ENCODE data around the gene GNG13. TPM values are rescaled to one million over a fixed set of nuclear protein-coding genes. Genes with fewer than 3 reads are reported as not detected.

GNG13 gene
- total RNA-seq, 2 experiments from 2014 or later: not detected

GRCh38 chr16:766008-766819 lies 34.3 kb downstream of the GNG13 start:
- intact Hi-C loops (cut with micrococcal nuclease): no loop called here
- Mint-ChIP-seq H3K4me1 (ENCODE audit: low read depth) (no peaks in the 10 kb centered on the region), H3K27me3 (ENCODE audit: low read depth) (peaks cover 3% of the 10 kb centered on the region), H3K36me3 (ENCODE audit: low read depth) (no peaks in the 10 kb centered on the region), H3K4me3 (no peak overlapping the region), H3K27ac (no peak overlapping the region), H3K9me3 (no peaks in the 10 kb centered on the region)
- no peak for DNase-seq
- CTCF ChIA-PET: interaction anchor here (1.0 kb wide), 1 partner anchor 14 kb away, joined by 3 read pairs; no protein-coding TSS in a partner anchor

- intact Hi-C loops (cut with micrococcal nuclease): no loop called here
- Mint-ChIP-seq H3K4me1 (ENCODE audit: low read depth) (no peaks in the 10 kb centered on the region), H3K27ac (no peak overlapping the region), H3K9me3 (no peaks in the 10 kb centered on the region), H3K4me3 (no peak overlapping the region), H3K27me3 (ENCODE audit: low read depth) (no peaks in the 10 kb centered on the region), H3K36me3 (ENCODE audit: low read depth) (no peaks in the 10 kb centered on the region)
- no peak for DNase-seq
- CTCF ChIA-PET: interaction anchor here (1.0 kb wide), 1 partner anchor 15 kb away, joined by 3 read pairs; no protein-coding TSS in a partner anchor
Measured at GRCh38 chr16:765488-765865, 35.1 kb downstream of the GNG13 start.

GRCh38 chr16:764848-765487 lies 35.6 kb downstream of the GNG13 start:
- intact Hi-C loops (cut with micrococcal nuclease): no loop called here
- Mint-ChIP-seq H3K27me3 (ENCODE audit: low read depth) (no peaks in the 10 kb centered on the region), H3K4me1 (ENCODE audit: low read depth) (no peaks in the 10 kb centered on the region), H3K4me3 (no peak overlapping the region), H3K9me3 (no peaks in the 10 kb centered on the region), H3K36me3 (ENCODE audit: low read depth) (no peaks in the 10 kb centered on the region), H3K27ac (no peak overlapping the region)
- CTCF ChIA-PET: no interaction called here
- DNase-seq: no peak

- no peaks in the 10 kb centered on the region for H3K27me3 Mint-ChIP-seq (ENCODE audit: low read depth)
- no peak overlapping the region for H3K4me3 Mint-ChIP-seq
- intact Hi-C loops (cut with micrococcal nuclease): no loop called here
- no peak for DNase-seq
- CTCF ChIA-PET: no interaction called here
- no peaks in the 10 kb centered on the region for H3K9me3 Mint-ChIP-seq
- no peak overlapping the region for H3K27ac Mint-ChIP-seq
- no peaks in the 10 kb centered on the region for H3K36me3 Mint-ChIP-seq (ENCODE audit: low read depth)
- H3K4me1 Mint-ChIP-seq (ENCODE audit: low read depth): no peaks in the 10 kb centered on the region
Measured at GRCh38 chr16:764184-764750, 36.3 kb downstream of the GNG13 start.

GRCh38 chr16:763369-764183 lies 37.0 kb downstream of the GNG13 start:
- H3K9me3 Mint-ChIP-seq: no peaks in the 10 kb centered on the region
- H3K4me3 Mint-ChIP-seq: no peak overlapping the region
- H3K27ac Mint-ChIP-seq: no peak overlapping the region
- no peak for DNase-seq
- H3K4me1 Mint-ChIP-seq (ENCODE audit: low read depth): no peaks in the 10 kb centered on the region
- H3K27me3 Mint-ChIP-seq (ENCODE audit: low read depth): no peaks in the 10 kb centered on the region
- CTCF ChIA-PET: no interaction called here
- intact Hi-C loops (cut with micrococcal nuclease): no loop called here
- H3K36me3 Mint-ChIP-seq (ENCODE audit: low read depth): no peaks in the 10 kb centered on the region

GRCh38 chr16:762595-763268 lies 37.8 kb downstream of the GNG13 start:
- Mint-ChIP-seq H3K36me3 (ENCODE audit: low read depth) (no peaks in the 10 kb centered on the region), H3K4me3 (no peak overlapping the region), H3K4me1 (ENCODE audit: low read depth) (no peaks in the 10 kb centered on the region), H3K27me3 (ENCODE audit: low read depth) (peaks cover 2% of the 10 kb centered on the region), H3K27ac (no peak overlapping the region), H3K9me3 (no peaks in the 10 kb centered on the region)
- intact Hi-C loops (cut with micrococcal nuclease): no loop called here
- CTCF ChIA-PET: no interaction called here
- no peak for DNase-seq

- no peak overlapping the region for H3K27ac Mint-ChIP-seq
- intact Hi-C loops (cut with micrococcal nuclease): no loop called here
Measured at GRCh38 chr16:761625-762513, 38.7 kb downstream of the GNG13 start.

GRCh38 chr16:760545-761343 lies 39.8 kb downstream of the GNG13 start, which contains the start of gene MSLN:
MSLN (plus strand) TSS chr16:760734; CDS start chr16:762681, 1,947 bp downstream.
- H3K27me3 Mint-ChIP-seq (ENCODE audit: low read depth): peaks cover 4% of the 10 kb centered on the region
- no peak within 1 kb of the TSS for H3K4me3 Mint-ChIP-seq
- no peak within 1 kb of the TSS for H3K27ac Mint-ChIP-seq
- intact Hi-C loops (cut with micrococcal nuclease): no loop called here
- H3K36me3 Mint-ChIP-seq (ENCODE audit: low read depth): no peaks in the 10 kb centered on the region
- no peak for DNase-seq
- peaks cover 2% of the 10 kb centered on the region for H3K9me3 Mint-ChIP-seq
- no peaks in the 10 kb centered on the region for H3K4me1 Mint-ChIP-seq (ENCODE audit: low read depth)
- CTCF ChIA-PET: interaction anchor here (0.6 to 0.8 kb wide), 2 partner anchors 11 to 410 kb away, joined by 3 to 4 read pairs; no protein-coding TSS in a partner anchor

More at GRCh38 chr16:761625-762513, 38.7 kb downstream of the GNG13 start:
- peaks cover 4% of the 10 kb centered on the region for H3K27me3 Mint-ChIP-seq (ENCODE audit: low read depth)
- no peaks in the 10 kb centered on the region for H3K36me3 Mint-ChIP-seq (ENCODE audit: low read depth)
- no peak overlapping the region for H3K4me3 Mint-ChIP-seq
- CTCF ChIA-PET: interaction anchor here (0.6 kb wide), 1 partner anchor 411 kb away, joined by 4 read pairs; no protein-coding TSS in a partner anchor
- H3K4me1 Mint-ChIP-seq (ENCODE audit: low read depth): no peaks in the 10 kb centered on the region
- no peaks in the 10 kb centered on the region for H3K9me3 Mint-ChIP-seq
- DNase-seq: no peak

GRCh38 chr16:760065-760464 lies 40.5 kb downstream of the GNG13 start:
- Mint-ChIP-seq H3K27ac (no peak overlapping the region), H3K9me3 (peaks cover 2% of the 10 kb centered on the region), H3K27me3 (ENCODE audit: low read depth) (peaks cover 4% of the 10 kb centered on the region), H3K4me1 (ENCODE audit: low read depth) (no peaks in the 10 kb centered on the region), H3K36me3 (ENCODE audit: low read depth) (no peaks in the 10 kb centered on the region), H3K4me3 (no peak overlapping the region)
- CTCF ChIA-PET: no interaction called here
- intact Hi-C loops (cut with micrococcal nuclease): no loop called here
- no peak for DNase-seq

GRCh38 chr16:759110-759910 lies 41.2 kb downstream of the GNG13 start:
- intact Hi-C loops (cut with micrococcal nuclease): no loop called here
- CTCF ChIA-PET: no interaction called here
- H3K27ac Mint-ChIP-seq: no peak overlapping the region
- peaks cover 2% of the 10 kb centered on the region for H3K9me3 Mint-ChIP-seq
- H3K36me3 Mint-ChIP-seq (ENCODE audit: low read depth): no peaks in the 10 kb centered on the region
- peaks cover 4% of the 10 kb centered on the region for H3K27me3 Mint-ChIP-seq (ENCODE audit: low read depth)
- H3K4me1 Mint-ChIP-seq (ENCODE audit: low read depth): peaks cover 1% of the 10 kb centered on the region
- H3K4me3 Mint-ChIP-seq: no peak overlapping the region
- no peak for DNase-seq
